NCI-H748 (cell line): ENCODE results near the gene SPON2.

Source experiments
- DNase-seq: peaks from one replicate; lab custom pipeline; 2025; ENCODE audit not compliant: unreplicated experiment; lab: John Stamatoyannopoulos, UW

SPON2 gene

GRCh38 chr4:1208970-1209704 lies 36.8 kb upstream of the SPON2 start:
- no peak for DNase-seq

GRCh38 chr4:1208266-1208961 lies 36.0 kb upstream of the SPON2 start:
- DNase-seq: no peak

- DNase-seq: no peak
Observed at GRCh38 chr4:1207603-1208265, 35.4 kb upstream of the SPON2 start.

GRCh38 chr4:1207157-1207470 lies 34.7 kb upstream of the SPON2 start:
- no peak for DNase-seq

- DNase-seq: no peak
Observed at GRCh38 chr4:1206299-1207156, 34.1 kb upstream of the SPON2 start.

- no peak for DNase-seq
Observed at GRCh38 chr4:1205586-1206298, 33.4 kb upstream of the SPON2 start.

- no peak for DNase-seq
Observed at GRCh38 chr4:1204828-1205585, 32.6 kb upstream of the SPON2 start.

GRCh38 chr4:1204286-1204827 lies 32.0 kb upstream of the SPON2 start:
- no peak for DNase-seq

- DNase-seq: no peak
Observed at GRCh38 chr4:1203026-1203616, 30.7 kb upstream of the SPON2 start.

- DNase-seq: no peak
Observed at GRCh38 chr4:1202526-1203011, 30.2 kb upstream of the SPON2 start.

- no peak for DNase-seq
Observed at GRCh38 chr4:1201851-1202525, 29.6 kb upstream of the SPON2 start.

GRCh38 chr4:1200425-1201035 lies 28.1 kb upstream of the SPON2 start:
- DNase-seq: no peak

- DNase-seq: no peak
Observed at GRCh38 chr4:1199556-1200331, 27.4 kb upstream of the SPON2 start.

- no peak for DNase-seq
Observed at GRCh38 chr4:1198098-1198844, 25.9 kb upstream of the SPON2 start.

- DNase-seq: no peak
Observed at GRCh38 chr4:1196421-1197183, 24.2 kb upstream of the SPON2 start.

GRCh38 chr4:1195891-1196401 lies 23.6 kb upstream of the SPON2 start:
- no peak for DNase-seq
